GM10248 (cell line): ENCODE data around the gene NRIP2.

Experiments
- CTCF ChIA-PET: fragments of 300-600 bp; sonication (Branson Sonifier 250); formaldehyde crosslinking; extraction: SDS; loops from one replicate; lab custom pipeline; 2021; ENCODE audit warnings: antibody characterized with exemption; lab: Yijun Ruan, JAX
- POLR2A ChIA-PET: fragments of 350-650 bp; sonication (Branson Sonifier 250); formaldehyde crosslinking; extraction: SDS; loops from one replicate; lab custom pipeline; 2020; ENCODE audit warnings: antibody characterized with exemption; lab: Yijun Ruan, JAX
- DNase-seq: peaks from one replicate; pipeline ENCODE4 v3.0.0; 2012; ENCODE audit errors: extremely low spot score
- CTCF ChIP-seq: IDR thresholded peaks from 2 replicates; pipeline ENCODE4 v1.5.1; 2012; ENCODE audit warnings: mild to moderate bottlenecking, low read depth; ENCODE audit errors: extremely low read depth, missing control alignments, control extremely low read depth

NRIP2 gene

GRCh38 chr12:2833810-2834209 lies 1.0 kb downstream of the NRIP2 start:
- TF ChIP-seq CTCF: no peak
- CTCF ChIA-PET: interaction anchor here (1.0 to 3.3 kb wide), 5 partner anchors 9 to 20 kb away, joined by 3 to 11 read pairs (median 4); no protein-coding TSS in a partner anchor
- POLR2A ChIA-PET: no interaction called here
- no peak for DNase-seq

- DNase-seq: no peak
- CTCF ChIA-PET: interaction anchor here (1.0 to 2.0 kb wide), 4 partner anchors 8 to 21 kb away, joined by 3 to 10 read pairs (median 4); no protein-coding TSS in a partner anchor
- POLR2A ChIA-PET: no interaction called here
- no peak for TF ChIP-seq CTCF
Measured at GRCh38 chr12:2833327-2833726, 1.5 kb downstream of the NRIP2 start.

DNA sequence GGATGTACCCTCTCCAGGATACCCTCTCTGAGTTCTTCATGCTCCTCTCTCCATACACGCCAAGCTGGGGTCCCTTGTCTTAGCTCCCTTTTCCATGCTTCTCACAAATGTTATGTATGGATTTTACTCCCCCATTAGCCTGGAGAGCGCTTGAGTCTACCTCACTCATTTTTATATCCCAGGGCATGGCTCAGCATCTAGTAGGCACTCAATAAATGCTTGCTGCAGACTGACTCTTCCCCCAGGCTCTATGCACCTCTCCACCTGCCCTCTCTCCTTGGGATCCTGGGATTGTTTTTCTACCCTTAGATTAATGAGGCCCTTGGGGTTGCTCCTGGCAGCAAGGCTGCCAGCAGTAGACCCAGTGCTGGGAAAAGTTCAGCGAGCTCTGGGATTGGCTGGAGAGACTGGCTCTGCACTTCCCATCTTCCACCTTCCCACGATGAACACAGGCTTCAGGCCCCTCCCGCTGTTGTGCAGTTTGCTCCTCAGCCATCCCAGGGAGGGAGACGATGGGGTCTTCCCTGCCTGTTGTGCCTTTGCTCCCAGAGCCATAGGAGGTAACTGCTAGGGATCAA lies 2.2 kb downstream of the NRIP2 start:
- CTCF ChIA-PET: interaction anchor here (1.0 to 2.0 kb wide), 3 partner anchors 10 to 21 kb away, joined by 3 to 10 read pairs (median 4); no protein-coding TSS in a partner anchor
- no peak for TF ChIP-seq CTCF
- no peak for DNase-seq
- POLR2A ChIA-PET: no interaction called here

- ChIA-PET POLR2A (no interaction called here), CTCF (no interaction called here)
- DNase-seq: no peak
- TF ChIP-seq CTCF: no peak
Measured at GRCh38 chr12:2829275-2829674, 5.6 kb downstream of the NRIP2 start.

DNA sequence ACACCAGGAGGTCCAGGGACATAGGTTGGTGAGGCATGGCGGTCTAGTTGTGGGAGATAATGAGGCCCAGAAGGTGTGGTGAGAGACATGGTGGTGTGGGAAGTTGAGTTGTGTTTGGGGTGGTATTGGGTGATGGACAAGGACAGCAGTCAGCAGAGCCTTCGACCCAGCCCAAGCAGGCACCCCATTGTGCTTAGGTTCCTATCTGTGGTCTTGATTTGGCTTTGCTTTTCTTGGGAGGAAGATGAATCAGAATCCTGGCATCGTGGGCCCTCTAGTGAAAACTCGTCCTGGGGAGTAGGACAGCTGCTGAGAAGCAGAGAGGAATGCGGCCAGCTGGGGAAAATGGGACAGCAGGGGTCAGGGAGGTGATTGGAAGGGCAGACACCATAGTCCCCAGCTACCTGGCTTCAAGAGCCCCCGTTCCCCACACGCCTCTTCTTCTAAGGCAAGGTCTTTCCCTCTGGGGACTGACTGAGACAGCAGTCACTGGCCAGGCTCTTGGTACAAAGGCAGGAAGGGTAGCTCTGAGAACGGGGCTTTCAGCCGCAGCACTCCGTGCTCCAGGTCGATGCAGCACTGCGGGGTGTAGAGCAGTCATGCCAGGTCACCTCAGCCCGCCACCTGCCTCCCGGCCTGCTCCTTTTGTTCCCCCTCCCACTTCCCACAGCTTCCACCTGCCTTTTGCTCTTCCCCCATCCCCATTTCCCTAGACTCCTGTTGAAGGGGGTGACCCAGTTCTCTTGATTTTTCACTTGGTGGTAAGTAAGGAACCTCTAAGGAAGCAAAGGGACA lies 7.9 kb downstream of the NRIP2 start:
- CTCF ChIA-PET: interaction anchor here (0.7 to 1.6 kb wide), 2 partner anchors 19 to 240 kb away, joined by 3 to 4 read pairs; no protein-coding TSS in a partner anchor
- TF ChIP-seq CTCF: no peak
- POLR2A ChIA-PET: no interaction called here
- DNase-seq: no peak

DNA sequence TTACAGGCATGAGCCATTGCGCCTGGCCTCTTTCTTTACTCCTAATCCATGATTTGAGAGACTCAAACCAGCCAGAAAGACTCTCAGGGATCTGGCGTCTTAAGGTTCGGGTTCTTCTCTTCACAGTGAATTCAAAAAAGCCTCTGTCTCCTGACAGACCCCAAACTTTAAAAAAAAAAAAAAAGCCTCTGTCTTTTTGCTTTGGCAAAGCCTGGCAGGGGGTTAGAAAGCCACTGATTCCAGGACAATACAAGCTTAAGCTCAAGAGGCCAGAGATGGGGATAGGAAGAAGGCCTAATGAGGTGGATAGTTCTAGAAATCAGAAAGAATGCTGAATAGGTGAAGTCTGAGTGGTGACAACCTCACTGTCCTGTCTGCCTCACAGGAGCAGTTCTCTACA lies 8.8 kb downstream of the NRIP2 start:
- DNase-seq: no peak
- CTCF ChIA-PET: interaction anchor here (1.6 to 4.2 kb wide), 3 partner anchors 7 to 20 kb away, joined by 4 to 20 read pairs (median 4); partner anchors contain the start of gene ITFG2
- POLR2A ChIA-PET: no interaction called here
- no peak for TF ChIP-seq CTCF
